ENCODE data around the gene ACP5. TPM values are rescaled to one million over a fixed set of nuclear protein-coding genes. Genes with fewer than 3 reads are reported as not detected.
A peak's percentile ranks its signal among the peaks of the same experiment; 100 is the strongest.

Gene ACP5
- total RNA-seq, 6 experiments from 2014 or later, result 10.4 to 28.5 (median 21.5) TPM

GRCh38 chr19:11560404-11561051, 16.9 kb downstream of the ACP5 start:
- 19% methylated on average over 9 of the region's 9 CpGs for whole genome bisulfite sequencing (ENCODE audit: insufficient coverage, low coverage, low lambda C conversion rate, missing lambda C conversion rate)
- H3K4me3 ChIP-seq, result no peak overlapping the region

GRCh38 chr19:11558881-11559828, 18.3 kb downstream of the ACP5 start, which contains the start of gene ELOF1:
TSS of gene ELOF1 (minus strand) at chr19:11559230. CDS start at chr19:11554347, 4,883 bp downstream.
- peak; percentile 99 for DNase-seq
- Histone ChIP-seq H3K36me3 (peaks cover 0 to 4% (median 2%) of the 10 kb centered on the region in 4 donors), H3K4me1 (peaks cover 0 to 16% (median 6%) of the 10 kb centered on the region in 4 donors), H3K9me3 (no peaks in the 10 kb centered on the region), H3K27me3 (no peaks in the 10 kb centered on the region), H3K27ac (peak within 1 kb of the TSS; percentile 47 to 60 (median 58)), H3K4me3 (peak within 1 kb of the TSS; percentile 82 to 90 (median 87))
- TF ChIP-seq POLR2A (IDR thresholded peaks at IDR 0.05), result peak; percentile 82
- peak in 1 of 4 donors; percentile 7 for TF ChIP-seq CTCF (IDR thresholded peaks at IDR 0.05)
- 2% methylated on average over 46 of the region's 57 CpGs for WGBS (ENCODE audit: insufficient coverage, low coverage, low lambda C conversion rate, missing lambda C conversion rate)
- intact Hi-C loops (cut with DNase I), result no loop called here
- peak; percentile 98 for ATAC-seq

More at GRCh38 chr19:11560404-11561051, 16.9 kb downstream of the ACP5 start:
- Histone ChIP-seq H3K27ac (no peak overlapping the region), H3K27me3 (no peaks in the 10 kb centered on the region), H3K36me3 (no peaks in the 10 kb centered on the region), H3K4me1 (peaks cover 0 to 16% (median 6%) of the 10 kb centered on the region in 4 donors), H3K9me3 (no peaks in the 10 kb centered on the region)
- no peak for DNase-seq
- peak; percentile 65 to 74 (median 70) for TF ChIP-seq CTCF (IDR thresholded peaks at IDR 0.05)
- no peak for TF ChIP-seq POLR2A (IDR thresholded peaks at IDR 0.05)
- peak; percentile 45 to 57 (median 52) for ATAC-seq
- intact Hi-C loops (cut with DNase I), result no loop called here

- intact Hi-C loops (cut with DNase I), result no loop called here
- ATAC-seq, result no peak
- Histone ChIP-seq H3K9me3 (no peaks in the 10 kb centered on the region), H3K27me3 (no peaks in the 10 kb centered on the region), H3K27ac (no peak overlapping the region), H3K36me3 (peaks cover 0 to 9% (median 5%) of the 10 kb centered on the region in 4 donors), H3K4me3 (no peak overlapping the region), H3K4me1 (peaks cover 0 to 16% (median 6%) of the 10 kb centered on the region in 4 donors)
- DNase-seq, result no peak
- no peak for TF ChIP-seq CTCF (IDR thresholded peaks at IDR 0.05)
- no peak for TF ChIP-seq POLR2A (IDR thresholded peaks at IDR 0.05)
- WGBS (ENCODE audit: insufficient coverage, low coverage, low lambda C conversion rate, missing lambda C conversion rate), result 81% methylated on average over 3 of the region's 4 CpGs
These were observed 20.6 kb downstream of the ACP5 start for GRCh38 chr19:11556634-11557420.

GRCh38 chr19:11555246-11555645, 22.2 kb downstream of the ACP5 start:
- TF ChIP-seq POLR2A (IDR thresholded peaks at IDR 0.05) (no peak), CTCF (IDR thresholded peaks at IDR 0.05) (no peak)
- intact Hi-C loops (cut with DNase I), result no loop called here
- DNase-seq (no peak), ATAC-seq (no peak)
- peaks cover 0 to 14% (median 4%) of the 10 kb centered on the region in 4 donors for H3K4me1 ChIP-seq
- no peak overlapping the region for H3K4me3 ChIP-seq
- H3K9me3 ChIP-seq, result no peaks in the 10 kb centered on the region
- 85% methylated on average over 4 of the region's 6 CpGs for WGBS (ENCODE audit: insufficient coverage, low coverage, low lambda C conversion rate, missing lambda C conversion rate)
- H3K36me3 ChIP-seq, result peaks cover 0 to 9% (median 5%) of the 10 kb centered on the region in 4 donors
- no peak overlapping the region for H3K27ac ChIP-seq
- no peaks in the 10 kb centered on the region for H3K27me3 ChIP-seq
